Right lobe of liver (tissue), 6 donors: ENCODE results near the gene GRIPAP1. TPM values are rescaled to one million over a fixed set of nuclear protein-coding genes. Genes with fewer than 3 reads are reported as not detected.

Experiments used
- ATAC-seq, 4 donors: fragments of 200-7000 bp; cut with Tn5 transposase; one replicate each; pipeline ENCODE4 v1.9.1; 2020; ENCODE audit warnings: mild to moderate bottlenecking in 4 of 4, moderate library complexity in 4 of 4
- DNase-seq, 3 donors: peaks; one replicate each; pipeline ENCODE4 v3.0.0-alpha.2; 2020
- H3K27ac ChIP-seq, 3 donors: fragments of 200-600 bp; one replicate each; pipeline ENCODE4 v1.8.0; 2022
- H3K27me3 ChIP-seq, 2 donors: fragments of 200-600 bp; one replicate each; pipeline ENCODE4 v1.8.0; 2022
- H3K36me3 ChIP-seq, 4 donors: fragments of 200-600 bp; sonication (generic) in 1 of 4; one replicate each; pipeline versions ENCODE4 v1.5.1 to v1.8.0; 2017 to 2022; ENCODE audit warnings: control low read depth in 1 of 4
- H3K4me1 ChIP-seq, 4 donors: fragments of 200-600 bp; sonication (generic) in 1 of 4; one replicate each; pipeline versions ENCODE4 v1.5.1 to v1.8.0; 2017 to 2022; ENCODE audit warnings: control low read depth in 1 of 4
- H3K4me3 ChIP-seq, 3 donors: fragments of 200-600 bp; one replicate each; pipeline ENCODE4 v1.8.0; 2022
- H3K9me3 ChIP-seq, 4 donors: fragments of 200-600 bp; sonication (generic) in 1 of 4; one replicate each; pipeline versions ENCODE4 v1.5.1 to v1.8.0; 2017 to 2022; ENCODE audit warnings: control low read depth in 1 of 4
- CTCF ChIP-seq, 4 donors: fragments of 200-600 bp in 3 of 4; fragments of 450-650 bp in 1 of 4; IDR thresholded peaks; one replicate each; pipeline versions ENCODE4 v1.5.1 to v1.8.0; 2016 to 2022; ENCODE audit warnings: antibody characterized with exemption in 4 of 4, mild to moderate bottlenecking in 2 of 4
- POLR2A ChIP-seq: fragments of 450-650 bp; IDR thresholded peaks from one replicate; pipeline ENCODE4 v1.6.1; 2017; ENCODE audit warnings: antibody characterized with exemption, mild to moderate bottlenecking
- WGBS: methylation state at CpG from one replicate; pipeline ENCODE4 v1.1.6; 2018; ENCODE audit warnings: low coverage, low lambda C conversion rate; ENCODE audit not compliant: insufficient coverage; ENCODE audit errors: missing lambda C conversion rate; 5-methylcytosine and 5-hydroxymethylcytosine counted together
- intact Hi-C, 2 donors: fragments of 100-400 bp; cut with DNase I; formaldehyde crosslinking; loops; one replicate each; pipeline versions ENCODE4 v1.11.2 to v1.14.1; 2022
- total RNA-seq, 6 experiments: library from RNA; depleted of rRNA in 2 of 6; stranded (reverse); fragments of >200 nt in 2 of 6; fragmentation: NEBNext Ultra II Directional in 3 of 6; extraction: Animal tissue kit (Norgen Biotek cat#: 25700) in 3 of 6; gene quantifications; one replicate each; pipeline versions ENCODE4 v1.1.0 to v1.2.4, GENCODE V29; 2016 to 2023
- donor health status: DM: no; HTN: yes; CAD: no.
- donor health status: DM: no; HTN: no; CAD: no.
- donor health status: DM: no; HTN: no; CAD: no.
- donor health status: DM: no; HTN: yes; CAD: no.
- donor health status: DM: no; HTN: yes; CAD: no.

GRIPAP1 gene
- total RNA-seq, 6 experiments from 2014 or later, result 15.3 to 32.1 (median 22.0) TPM

GRCh38 chrX:48978226-48978625 is 23.8 kb downstream of the GRIPAP1 start:
- Histone ChIP-seq H3K4me1 (no peaks in the 10 kb centered on the region), H3K27ac (no peak overlapping the region), H3K9me3 (no peaks in the 10 kb centered on the region), H3K27me3 (no peaks in the 10 kb centered on the region), H3K36me3 (peaks cover 0 to 40% (median 9%) of the 10 kb centered on the region in 4 donors), H3K4me3 (no peak overlapping the region)
- no peak for ATAC-seq
- no peak for TF ChIP-seq POLR2A
- no peak for TF ChIP-seq CTCF (IDR thresholded peaks at IDR 0.05)
- DNase-seq, result no peak
- 60% methylated on average over 1 of the region's 5 CpGs for WGBS
- intact Hi-C loops, result no loop called here

- Histone ChIP-seq H3K27ac (no peak overlapping the region), H3K36me3 (peaks cover 0 to 21% (median 7%) of the 10 kb centered on the region in 4 donors), H3K4me3 (no peak overlapping the region), H3K9me3 (no peaks in the 10 kb centered on the region), H3K4me1 (no peaks in the 10 kb centered on the region), H3K27me3 (no peaks in the 10 kb centered on the region)
- DNase-seq (peak in 1 of 3 donors; percentile 47), ATAC-seq (no peak)
- intact Hi-C loops, result no loop called here
- no peak for TF ChIP-seq CTCF (IDR thresholded peaks at IDR 0.05)
- TF ChIP-seq POLR2A, result no peak
- 44% methylated on average over 4 of the region's 6 CpGs for WGBS
Observed at GRCh38 chrX:48976086-48976485, 26.0 kb downstream of the GRIPAP1 start.

GRCh38 chrX:48975541-48975940 is 26.5 kb downstream of the GRIPAP1 start:
- Histone ChIP-seq H3K36me3 (peaks cover 0 to 18% (median 7%) of the 10 kb centered on the region in 4 donors), H3K9me3 (no peaks in the 10 kb centered on the region), H3K4me3 (no peak overlapping the region), H3K27me3 (no peaks in the 10 kb centered on the region), H3K27ac (no peak overlapping the region), H3K4me1 (no peaks in the 10 kb centered on the region)
- WGBS, result 68% methylated on average over 2 of the region's 5 CpGs
- intact Hi-C loops, result no loop called here
- no peak for ATAC-seq
- TF ChIP-seq POLR2A (no peak), CTCF (IDR thresholded peaks at IDR 0.05) (no peak)
- no peak for DNase-seq

- intact Hi-C loops, result no loop called here
- WGBS, result 71% methylated on average over 5 of the region's 7 CpGs
- no peak for TF ChIP-seq CTCF (IDR thresholded peaks at IDR 0.05)
- no peak for TF ChIP-seq POLR2A
- ATAC-seq (no peak), DNase-seq (peak in 1 of 3 donors; percentile 46)
- H3K36me3 ChIP-seq, result peaks cover 0 to 18% (median 7%) of the 10 kb centered on the region in 4 donors
- H3K9me3 ChIP-seq, result no peaks in the 10 kb centered on the region
- H3K27me3 ChIP-seq, result no peaks in the 10 kb centered on the region
- no peak overlapping the region for H3K4me3 ChIP-seq
- H3K4me1 ChIP-seq, result no peaks in the 10 kb centered on the region
- no peak overlapping the region for H3K27ac ChIP-seq
Observed at GRCh38 chrX:48975041-48975440, 27.0 kb downstream of the GRIPAP1 start.

- Histone ChIP-seq H3K4me3 (no peak overlapping the region), H3K27me3 (no peaks in the 10 kb centered on the region), H3K4me1 (no peaks in the 10 kb centered on the region), H3K27ac (no peak overlapping the region), H3K36me3 (peaks cover 0 to 18% (median 7%) of the 10 kb centered on the region in 4 donors), H3K9me3 (no peaks in the 10 kb centered on the region)
- no peak for ATAC-seq
- intact Hi-C loops, result no loop called here
- no peak for DNase-seq
- WGBS, result 64% methylated on average over 2 of the region's 2 CpGs
- TF ChIP-seq CTCF (IDR thresholded peaks at IDR 0.05), result no peak
- no peak for TF ChIP-seq POLR2A
Observed at GRCh38 chrX:48974574-48974973, 27.5 kb downstream of the GRIPAP1 start.
